ENCODE results near the gene ULK3. TPM values are rescaled to one million over a fixed set of nuclear protein-coding genes. Genes with fewer than 3 reads are reported as not detected.

Gene ULK3
- total RNA-seq, 2 donors from 2014 or later, result 44.6 to 49.0 TPM

DNA sequence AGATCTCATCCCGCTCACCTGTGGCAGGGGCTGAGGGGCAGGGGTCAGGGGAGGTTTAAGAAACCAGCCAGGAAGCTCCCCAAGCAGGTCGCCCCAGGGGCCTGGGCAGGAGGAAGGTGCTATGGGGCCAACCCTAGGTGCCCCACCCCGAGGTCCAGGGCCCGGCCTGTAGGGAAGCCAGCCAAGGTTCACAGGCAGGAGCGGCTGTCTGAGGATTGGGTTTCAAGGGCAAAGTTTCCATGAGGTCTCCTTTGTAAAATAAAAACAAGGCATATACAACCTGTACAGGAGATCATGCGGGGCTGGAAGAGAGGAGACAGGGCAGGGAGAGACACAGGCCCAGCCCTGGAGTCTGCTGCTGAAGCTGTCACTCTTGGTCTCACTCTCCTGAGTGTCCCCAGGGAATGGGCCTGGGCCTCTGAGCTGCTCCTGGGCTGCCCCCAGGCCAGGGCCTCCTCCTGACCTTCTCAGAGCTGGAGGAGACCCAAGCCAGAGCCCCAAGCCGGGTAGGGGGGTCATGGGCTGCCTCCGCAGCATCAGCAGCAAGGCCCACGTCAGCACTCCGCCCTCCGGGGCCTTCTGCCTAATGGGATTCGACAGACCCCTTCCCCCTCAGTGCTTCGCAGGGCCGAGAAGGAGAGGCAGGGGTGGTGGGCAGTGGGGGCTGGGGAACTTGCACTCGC, 11.0 kb downstream of the ULK3 start:
- Mint-ChIP-seq H3K4me1 (peaks cover 13% of the 10 kb centered on the region), H3K36me3 (ENCODE audit: low read depth) (no peaks in the 10 kb centered on the region), H3K27me3 (peaks cover 21% of the 10 kb centered on the region), H3K27ac (no peak overlapping the region), H3K4me3 (no peak overlapping the region)
- ATAC-seq (no peak), DNase-seq (no peak)
- H3K9me3 ChIP-seq (ENCODE audit: control insufficient read depth, low read length, poor library complexity, severe bottlenecking), result no peaks in the 10 kb centered on the region

DNA sequence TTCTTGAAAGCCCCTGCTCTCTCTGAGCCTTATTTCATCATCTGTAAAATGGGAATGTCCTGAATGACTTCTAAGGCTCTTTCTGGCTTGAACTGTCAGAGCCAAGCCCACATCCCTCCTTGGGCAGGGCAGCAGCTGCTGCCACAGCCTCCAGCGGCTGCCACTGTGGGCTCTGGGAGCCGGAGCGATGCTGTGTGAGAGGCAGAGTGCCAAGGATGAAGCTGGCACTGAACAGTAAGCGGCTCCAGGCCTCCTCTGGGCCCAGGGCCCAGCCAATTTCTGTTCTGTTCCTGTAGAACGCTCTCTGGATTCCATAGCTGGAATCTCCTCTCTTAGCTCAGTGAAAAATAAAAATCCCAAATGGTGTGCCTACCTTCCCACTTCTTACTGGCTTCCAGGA, 12.1 kb downstream of the ULK3 start:
- no peak for DNase-seq
- Mint-ChIP-seq H3K27ac (no peak overlapping the region), H3K27me3 (peaks cover 21% of the 10 kb centered on the region), H3K4me3 (no peak overlapping the region), H3K4me1 (peaks cover 13% of the 10 kb centered on the region), H3K36me3 (ENCODE audit: low read depth) (no peaks in the 10 kb centered on the region)
- no peaks in the 10 kb centered on the region for H3K9me3 ChIP-seq (ENCODE audit: control insufficient read depth, low read length, poor library complexity, severe bottlenecking)
- ATAC-seq, result no peak

DNA sequence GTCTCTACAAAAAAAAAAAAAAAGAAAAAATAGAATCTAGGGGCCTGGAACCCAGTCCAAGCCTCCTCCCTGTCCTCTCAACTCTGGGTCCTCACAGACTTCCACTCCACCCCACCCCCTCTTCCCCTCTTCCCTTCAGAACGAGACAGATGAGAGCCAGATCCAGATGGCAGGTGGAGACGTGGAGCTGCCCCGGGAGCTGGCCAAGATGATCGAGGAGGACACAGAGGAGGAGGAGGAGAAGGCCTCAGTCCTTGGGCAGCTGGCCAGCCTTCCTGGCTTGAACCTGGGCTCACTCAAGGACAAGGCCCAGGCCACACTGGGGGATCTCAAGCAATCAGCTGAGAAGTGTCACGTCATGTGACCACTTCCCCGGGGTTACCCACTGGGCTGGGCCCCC, 13.0 kb downstream of the ULK3 start:
- Mint-ChIP-seq H3K36me3 (ENCODE audit: low read depth) (no peaks in the 10 kb centered on the region), H3K27ac (no peak overlapping the region), H3K4me1 (peaks cover 8% of the 10 kb centered on the region), H3K27me3 (peaks cover 22% of the 10 kb centered on the region), H3K4me3 (no peak overlapping the region)
- no peak for ATAC-seq
- no peaks in the 10 kb centered on the region for H3K9me3 ChIP-seq (ENCODE audit: control insufficient read depth, low read length, poor library complexity, severe bottlenecking)
- DNase-seq, result no peak

GRCh38 chr15:74829486-74829885, 13.5 kb downstream of the ULK3 start:
- no peak overlapping the region for H3K27ac Mint-ChIP-seq
- H3K36me3 Mint-ChIP-seq (ENCODE audit: low read depth), result peaks cover 4% of the 10 kb centered on the region
- H3K9me3 ChIP-seq (ENCODE audit: control insufficient read depth, low read length, poor library complexity, severe bottlenecking), result no peaks in the 10 kb centered on the region
- H3K27me3 Mint-ChIP-seq, result peaks cover 27% of the 10 kb centered on the region
- peaks cover 12% of the 10 kb centered on the region for H3K4me1 Mint-ChIP-seq
- no peak for ATAC-seq
- H3K4me3 Mint-ChIP-seq, result no peak overlapping the region
- DNase-seq, result no peak

DNA sequence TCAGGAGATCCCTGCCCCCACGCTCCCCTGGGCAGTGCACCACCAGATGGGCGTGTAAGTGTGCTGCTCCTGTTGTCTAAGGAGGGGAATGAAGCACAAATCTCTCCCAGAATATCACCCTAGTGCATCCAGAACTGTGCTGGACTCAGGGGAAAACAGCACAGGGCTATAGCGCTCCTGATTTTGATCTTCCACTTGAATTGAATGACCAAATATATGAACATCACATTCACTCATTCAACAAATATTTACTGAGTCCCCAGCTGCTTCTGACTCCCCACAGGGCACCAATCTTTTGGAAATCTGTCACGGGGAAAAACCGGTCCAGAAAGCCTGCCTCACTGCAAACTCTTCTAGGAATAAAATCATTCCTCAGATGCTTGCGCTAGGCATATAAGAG, 14.1 kb downstream of the ULK3 start:
- H3K27me3 Mint-ChIP-seq, result peaks cover 30% of the 10 kb centered on the region
- no peaks in the 10 kb centered on the region for H3K9me3 ChIP-seq (ENCODE audit: control insufficient read depth, low read length, poor library complexity, severe bottlenecking)
- peaks cover 4% of the 10 kb centered on the region for H3K36me3 Mint-ChIP-seq (ENCODE audit: low read depth)
- H3K27ac Mint-ChIP-seq, result no peak overlapping the region
- ATAC-seq (no peak), DNase-seq (no peak)
- peaks cover 12% of the 10 kb centered on the region for H3K4me1 Mint-ChIP-seq
- H3K4me3 Mint-ChIP-seq, result no peak overlapping the region

DNA sequence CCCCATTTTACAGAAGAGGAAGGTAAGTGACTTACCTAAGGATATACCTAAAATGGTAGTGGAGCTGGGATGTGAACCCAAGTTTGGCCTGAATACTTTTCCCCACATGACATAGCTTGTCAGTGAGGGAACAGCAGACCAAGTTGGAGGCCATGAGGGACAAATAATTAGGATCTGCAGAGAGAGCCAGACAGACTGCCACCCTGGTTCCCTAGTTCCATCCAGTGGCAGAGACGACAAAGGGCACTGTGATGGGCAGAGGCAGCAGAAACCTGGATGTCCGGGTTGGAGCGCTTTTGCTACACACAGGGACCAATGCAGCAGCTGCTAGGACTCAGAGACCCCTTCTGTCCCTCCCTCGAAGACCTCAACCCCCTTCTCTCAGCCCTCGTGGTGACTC, 15.3 kb downstream of the ULK3 start:
- Mint-ChIP-seq H3K4me1 (peaks cover 9% of the 10 kb centered on the region), H3K4me3 (no peak overlapping the region), H3K36me3 (ENCODE audit: low read depth) (peaks cover 4% of the 10 kb centered on the region), H3K27me3 (peaks cover 30% of the 10 kb centered on the region), H3K27ac (no peak overlapping the region)
- DNase-seq, result no peak
- no peaks in the 10 kb centered on the region for H3K9me3 ChIP-seq (ENCODE audit: control insufficient read depth, low read length, poor library complexity, severe bottlenecking)
- no peak for ATAC-seq

- peaks cover 9% of the 10 kb centered on the region for H3K4me1 Mint-ChIP-seq
- peaks cover 30% of the 10 kb centered on the region for H3K27me3 Mint-ChIP-seq
- H3K4me3 Mint-ChIP-seq, result peak overlapping the region; percentile 15
- ATAC-seq, result peak; percentile 4
- no peaks in the 10 kb centered on the region for H3K9me3 ChIP-seq (ENCODE audit: control insufficient read depth, low read length, poor library complexity, severe bottlenecking)
- H3K36me3 Mint-ChIP-seq (ENCODE audit: low read depth), result peaks cover 4% of the 10 kb centered on the region
- DNase-seq, result no peak
- no peak overlapping the region for H3K27ac Mint-ChIP-seq
These were observed 16.0 kb downstream of the ULK3 start for GRCh38 chr15:74826921-74827320.

- ATAC-seq (peak; percentile 74), DNase-seq (peak; percentile 29 to 46 (median 46))
- Mint-ChIP-seq H3K4me1 (peaks cover 9% of the 10 kb centered on the region), H3K27me3 (peaks cover 30% of the 10 kb centered on the region), H3K4me3 (peak within 1 kb of the TSS; percentile 15), H3K27ac (no peak within 1 kb of the TSS), H3K36me3 (ENCODE audit: low read depth) (peaks cover 4% of the 10 kb centered on the region)
- no peaks in the 10 kb centered on the region for H3K9me3 ChIP-seq (ENCODE audit: control insufficient read depth, low read length, poor library complexity, severe bottlenecking)
These were observed 16.6 kb downstream of the ULK3 start, which contains the start of gene CPLX3 for GRCh38 chr15:74826364-74826819. TSS of gene CPLX3 (plus strand) at chr15:74826627. CDS start at chr15:74826704, 77 bp downstream.

GRCh38 chr15:74825866-74826265, 17.1 kb downstream of the ULK3 start:
- DNase-seq (no peak), ATAC-seq (no peak)
- Mint-ChIP-seq H3K4me3 (no peak overlapping the region), H3K4me1 (peaks cover 9% of the 10 kb centered on the region), H3K27ac (no peak overlapping the region), H3K27me3 (peaks cover 30% of the 10 kb centered on the region), H3K36me3 (ENCODE audit: low read depth) (peaks cover 4% of the 10 kb centered on the region)
- no peaks in the 10 kb centered on the region for H3K9me3 ChIP-seq (ENCODE audit: control insufficient read depth, low read length, poor library complexity, severe bottlenecking)

DNA sequence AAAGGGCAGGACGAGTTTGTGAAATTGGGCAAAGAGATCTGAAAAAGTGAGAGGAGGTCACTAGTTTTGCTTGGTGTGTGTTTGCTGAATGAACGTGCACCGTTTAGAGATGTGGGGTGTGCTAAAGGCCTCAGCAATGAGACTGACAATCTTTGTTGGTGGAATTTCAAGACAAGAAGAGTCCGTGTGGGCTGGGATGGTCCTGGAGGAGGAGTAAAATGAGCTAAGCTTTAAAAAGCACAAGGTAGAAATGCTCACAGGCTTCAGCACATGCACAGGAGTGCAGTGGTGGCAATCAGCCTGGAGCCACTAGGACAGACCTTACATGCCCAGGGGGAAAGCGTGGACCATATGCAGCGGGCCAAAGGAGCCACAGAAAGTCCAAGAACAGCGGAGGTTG, 18.0 kb downstream of the ULK3 start:
- Mint-ChIP-seq H3K36me3 (ENCODE audit: low read depth) (peaks cover 4% of the 10 kb centered on the region), H3K4me3 (no peak overlapping the region), H3K27me3 (peaks cover 30% of the 10 kb centered on the region), H3K27ac (no peak overlapping the region), H3K4me1 (peaks cover 9% of the 10 kb centered on the region)
- ATAC-seq (no peak), DNase-seq (no peak)
- H3K9me3 ChIP-seq (ENCODE audit: control insufficient read depth, low read length, poor library complexity, severe bottlenecking), result no peaks in the 10 kb centered on the region

DNA sequence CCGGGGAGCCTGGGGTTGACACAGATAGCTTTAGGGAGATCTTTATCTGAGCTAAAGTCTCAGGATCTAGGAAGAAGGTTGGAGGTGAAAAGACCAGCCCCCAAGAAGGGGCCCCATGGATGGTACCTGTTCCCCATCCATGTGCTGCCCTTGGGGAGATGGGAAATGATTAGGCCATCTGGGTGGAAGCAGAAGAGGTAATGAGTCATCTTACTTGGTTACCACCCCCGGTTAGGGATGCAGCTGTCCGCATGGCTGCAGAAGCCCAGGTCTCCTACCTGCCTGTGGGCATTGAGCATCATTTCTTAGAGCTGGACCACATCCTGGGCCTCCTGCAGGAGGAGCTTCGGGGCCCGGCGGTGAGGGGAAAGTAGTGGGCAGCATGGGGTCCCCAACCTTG, 19.6 kb downstream of the ULK3 start:
- Mint-ChIP-seq H3K4me3 (no peak overlapping the region), H3K27ac (no peak overlapping the region), H3K4me1 (peaks cover 10% of the 10 kb centered on the region), H3K36me3 (ENCODE audit: low read depth) (peaks cover 4% of the 10 kb centered on the region), H3K27me3 (peaks cover 22% of the 10 kb centered on the region)
- ATAC-seq, result no peak
- H3K9me3 ChIP-seq (ENCODE audit: control insufficient read depth, low read length, poor library complexity, severe bottlenecking), result no peaks in the 10 kb centered on the region
- DNase-seq, result no peak

DNA sequence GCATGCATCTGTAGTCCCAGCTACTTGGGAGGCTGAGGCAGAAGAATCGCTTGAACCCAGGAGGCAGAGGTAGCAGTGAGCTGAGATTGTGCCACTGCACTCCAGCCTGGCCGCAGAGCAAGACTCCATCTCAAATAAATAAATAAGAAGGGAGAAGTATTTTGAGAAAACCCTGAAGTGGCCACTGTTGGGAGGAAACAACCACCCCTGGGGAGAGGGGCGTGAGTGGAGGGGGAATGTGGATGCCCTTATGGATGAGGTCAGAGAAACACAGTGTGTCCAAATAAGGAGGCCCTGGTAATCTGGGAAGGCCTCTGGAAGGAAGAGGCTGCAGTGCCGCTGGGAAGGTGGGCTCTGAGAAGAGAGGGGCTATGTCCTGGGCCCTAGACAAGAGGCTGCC, 20.7 kb downstream of the ULK3 start:
- DNase-seq (no peak), ATAC-seq (no peak)
- no peak overlapping the region for H3K4me3 Mint-ChIP-seq
- H3K4me1 Mint-ChIP-seq, result peaks cover 8% of the 10 kb centered on the region
- H3K9me3 ChIP-seq (ENCODE audit: control insufficient read depth, low read length, poor library complexity, severe bottlenecking), result no peaks in the 10 kb centered on the region
- H3K27me3 Mint-ChIP-seq, result peaks cover 11% of the 10 kb centered on the region
- H3K36me3 Mint-ChIP-seq (ENCODE audit: low read depth), result peaks cover 4% of the 10 kb centered on the region
- H3K27ac Mint-ChIP-seq, result no peak overlapping the region

- H3K4me1 Mint-ChIP-seq, result peaks cover 8% of the 10 kb centered on the region
- no peak for ATAC-seq
- H3K27me3 Mint-ChIP-seq, result peaks cover 9% of the 10 kb centered on the region
- H3K36me3 Mint-ChIP-seq (ENCODE audit: low read depth), result peaks cover 4% of the 10 kb centered on the region
- no peaks in the 10 kb centered on the region for H3K9me3 ChIP-seq (ENCODE audit: control insufficient read depth, low read length, poor library complexity, severe bottlenecking)
- no peak overlapping the region for H3K4me3 Mint-ChIP-seq
- no peak overlapping the region for H3K27ac Mint-ChIP-seq
- DNase-seq, result no peak
These were observed 21.2 kb downstream of the ULK3 start for GRCh38 chr15:74821790-74822158.

DNA sequence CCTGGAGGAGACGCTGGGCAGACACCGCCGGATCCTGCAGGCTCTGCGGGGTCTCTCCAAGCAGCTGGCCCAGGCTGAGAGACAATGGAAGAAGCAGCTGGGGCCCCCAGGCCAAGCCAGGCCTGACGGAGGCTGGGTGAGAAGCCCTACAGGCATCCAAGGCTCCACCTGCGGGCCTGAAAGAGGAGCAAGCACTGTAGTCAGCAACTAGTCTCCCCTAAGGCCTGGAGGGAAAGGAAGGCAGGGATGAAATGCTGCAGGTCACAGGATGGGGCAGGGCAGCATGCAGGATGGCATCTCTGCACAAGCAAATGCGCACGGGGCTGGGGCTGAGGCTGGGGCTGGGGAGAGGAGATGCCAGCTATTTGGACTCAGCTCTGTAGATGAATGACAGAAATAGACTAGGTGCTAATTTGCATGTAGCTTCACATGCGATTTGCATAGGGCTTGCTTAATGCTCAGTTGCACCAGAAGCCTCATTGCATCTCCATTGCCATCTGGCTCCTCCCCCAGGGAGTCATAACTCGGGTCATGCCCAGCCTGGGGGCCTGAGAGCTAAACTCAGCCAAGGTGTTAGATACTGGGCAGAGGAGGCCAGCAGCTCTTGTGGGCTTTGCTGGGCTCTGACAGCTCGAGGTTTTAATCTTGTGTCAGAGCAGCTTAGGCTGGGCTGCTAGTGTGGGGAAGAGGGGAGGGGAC, 21.7 kb downstream of the ULK3 start:
- ATAC-seq (peak; percentile 38), DNase-seq (no peak)
- no peak overlapping the region for H3K27ac Mint-ChIP-seq
- peaks cover 8% of the 10 kb centered on the region for H3K4me1 Mint-ChIP-seq
- no peak overlapping the region for H3K4me3 Mint-ChIP-seq
- H3K9me3 ChIP-seq (ENCODE audit: control insufficient read depth, low read length, poor library complexity, severe bottlenecking), result no peaks in the 10 kb centered on the region
- H3K27me3 Mint-ChIP-seq, result peaks cover 9% of the 10 kb centered on the region
- peaks cover 4% of the 10 kb centered on the region for H3K36me3 Mint-ChIP-seq (ENCODE audit: low read depth)
